Ovary (tissue), 3 donors: ENCODE data around the gene GLIPR1.

Experiments used
- CTCF ChIP-seq, 3 donors: fragments of 450-650 bp in 2 of 3; fragments of 200-600 bp in 1 of 3; IDR thresholded peaks; one replicate each; pipeline versions ENCODE4 v1.5.1 to v1.8.0; 2016 to 2022; ENCODE audit warnings: antibody characterized with exemption in 3 of 3, mild to moderate bottlenecking in 1 of 3
- POLR2A ChIP-seq: fragments of 450-650 bp; IDR thresholded peaks from one replicate; pipeline ENCODE4 v1.6.1; 2017; ENCODE audit warnings: antibody characterized with exemption, mild to moderate bottlenecking, moderate library complexity
- donor health status: DM: no; HTN: no; CAD: no.

- TF ChIP-seq CTCF (IDR thresholded peaks at IDR 0.05) (no peak), POLR2A (no peak)
Measured at GRCh38 chr12:75525263-75525662, 44.7 kb downstream of the GLIPR1 start.
